HL-60 (cell line): ENCODE data around the gene MCEMP1.

Experiments used
- DNase-seq, 2 experiments: peaks; one replicate each; pipeline ENCODE4 v3.0.0-alpha.2; 2010 to 2020; ENCODE audit warnings: low read depth in 1 of 2, low spot score in 1 of 2
- H3K27ac ChIP-seq: fragments of 250-450 bp; sonication (Bioruptor Pico); replicated peaks from 2 replicates; pipeline ENCODE4 v1.5.1; 2020; ENCODE audit warnings: mild to moderate bottlenecking, moderate library complexity
- H3K27me3 ChIP-seq: fragments of 250-450 bp; sonication (Bioruptor Pico); 2 replicates; pipeline ENCODE4 v1.5.1; 2021; ENCODE audit warnings: mild to moderate bottlenecking, moderate library complexity; ENCODE audit not compliant: insufficient read depth, poor library complexity, severe bottlenecking
- H3K4me3 ChIP-seq: replicated peaks from 2 replicates; pipeline ENCODE4 v1.5.1; 2011; ENCODE audit warnings: mild to moderate bottlenecking, control low read depth, low read length; ENCODE audit not compliant: insufficient read depth
- CTCF ChIP-seq: IDR thresholded peaks from one replicate; pipeline ENCODE4 v1.5.1; 2011; ENCODE audit warnings: low read length, control low read depth, inconsistent platforms; ENCODE audit not compliant: insufficient read depth
- GABPA ChIP-seq: IDR thresholded peaks from 2 replicates; pipeline ENCODE4 v1.6.1; 2012; ENCODE audit warnings: low read depth
- POLR2AphosphoS5 ChIP-seq: IDR thresholded peaks from 2 replicates; pipeline ENCODE4 v1.6.1; 2012; ENCODE audit warnings: low read depth
- REST ChIP-seq: IDR thresholded peaks from 2 replicates; pipeline ENCODE4 v1.6.1; 2012; ENCODE audit warnings: low read depth; ENCODE audit not compliant: insufficient replicate concordance
- SPI1 ChIP-seq: IDR thresholded peaks from 2 replicates; pipeline ENCODE4 v1.6.1; 2012; ENCODE audit warnings: low read depth, mild to moderate bottlenecking, borderline replicate concordance

MCEMP1 gene

GRCh38 chr19:7629347-7630054 lies 47.4 kb upstream of the MCEMP1 start, which contains the start of the genes PET100 and XAB2:
PET100 (plus strand) TSS chr19:7629793; CDS start chr19:7629834, 41 bp downstream.
XAB2 (minus strand) TSS chr19:7629545; CDS start chr19:7629527, 18 bp downstream.
- peak; percentile 98 to 99 for DNase-seq
- H3K27ac ChIP-seq, result peak within 1 kb of the TSS; percentile 81
- peak within 1 kb of the TSS; percentile 100 for H3K4me3 ChIP-seq
- TF ChIP-seq POLR2AphosphoS5 (peak; percentile 54), CTCF (no peak), SPI1 (peak; percentile 70; the same call in 1 of the 2 replicates), GABPA (peak; percentile 80)
- no peaks in the 10 kb centered on the region for H3K27me3 ChIP-seq

- Histone ChIP-seq H3K27ac (no peak overlapping the region), H3K4me3 (no peak overlapping the region), H3K27me3 (no peaks in the 10 kb centered on the region)
- TF ChIP-seq GABPA (no peak), POLR2AphosphoS5 (no peak), REST (no peak), SPI1 (no peak), CTCF (no peak)
- no peak for DNase-seq
These were observed 45.3 kb upstream of the MCEMP1 start for GRCh38 chr19:7631577-7631976.

GRCh38 chr19:7632340-7633203 lies 44.3 kb upstream of the MCEMP1 start:
- DNase-seq, result no peak
- H3K27me3 ChIP-seq, result no peaks in the 10 kb centered on the region
- TF ChIP-seq SPI1 (no peak), GABPA (no peak), REST (no peak), POLR2AphosphoS5 (no peak), CTCF (no peak)
- no peak overlapping the region for H3K27ac ChIP-seq
- no peak overlapping the region for H3K4me3 ChIP-seq
